PFSK-1 (cell line): ENCODE measurements around the gene TAOK2.

Source experiments
- FOXP2 ChIP-seq: optimal IDR thresholded peaks from 2 replicates; pipeline ENCODE3; 2011; ENCODE audit warnings: borderline replicate concordance, control low read depth, inconsistent platforms; ENCODE audit not compliant: insufficient read depth; ENCODE audit errors: extremely low read length, extremely low read depth
- POLR2AphosphoS5 ChIP-seq: IDR thresholded peaks from 2 replicates; pipeline ENCODE4 v1.6.1; 2012; ENCODE audit warnings: low read depth, mild to moderate bottlenecking, control low read depth, low read length, moderate library complexity
- REST ChIP-seq, 2 experiments: IDR thresholded peaks; 2 replicates each; pipeline versions ENCODE4 v1.6.1 to v1.8.0; 2011 to 2012; ENCODE audit warnings: low read depth in 2 of 2, low read length in 2 of 2, control low read depth in 1 of 2, inconsistent platforms in 1 of 2, mild to moderate bottlenecking in 1 of 2, moderate library complexity in 1 of 2; ENCODE audit not compliant: insufficient read depth in 1 of 2
- SIN3A ChIP-seq: IDR thresholded peaks from 2 replicates; pipeline ENCODE4 v1.6.1; 2012; ENCODE audit warnings: mild to moderate bottlenecking, low read length, moderate library complexity, borderline replicate concordance; ENCODE audit not compliant: insufficient read depth
- TAF1 ChIP-seq: IDR thresholded peaks from 2 replicates; pipeline ENCODE4 v1.6.1; 2012; ENCODE audit warnings: low read length, control low read depth, borderline replicate concordance; ENCODE audit not compliant: insufficient read depth

Gene TAOK2

DNA sequence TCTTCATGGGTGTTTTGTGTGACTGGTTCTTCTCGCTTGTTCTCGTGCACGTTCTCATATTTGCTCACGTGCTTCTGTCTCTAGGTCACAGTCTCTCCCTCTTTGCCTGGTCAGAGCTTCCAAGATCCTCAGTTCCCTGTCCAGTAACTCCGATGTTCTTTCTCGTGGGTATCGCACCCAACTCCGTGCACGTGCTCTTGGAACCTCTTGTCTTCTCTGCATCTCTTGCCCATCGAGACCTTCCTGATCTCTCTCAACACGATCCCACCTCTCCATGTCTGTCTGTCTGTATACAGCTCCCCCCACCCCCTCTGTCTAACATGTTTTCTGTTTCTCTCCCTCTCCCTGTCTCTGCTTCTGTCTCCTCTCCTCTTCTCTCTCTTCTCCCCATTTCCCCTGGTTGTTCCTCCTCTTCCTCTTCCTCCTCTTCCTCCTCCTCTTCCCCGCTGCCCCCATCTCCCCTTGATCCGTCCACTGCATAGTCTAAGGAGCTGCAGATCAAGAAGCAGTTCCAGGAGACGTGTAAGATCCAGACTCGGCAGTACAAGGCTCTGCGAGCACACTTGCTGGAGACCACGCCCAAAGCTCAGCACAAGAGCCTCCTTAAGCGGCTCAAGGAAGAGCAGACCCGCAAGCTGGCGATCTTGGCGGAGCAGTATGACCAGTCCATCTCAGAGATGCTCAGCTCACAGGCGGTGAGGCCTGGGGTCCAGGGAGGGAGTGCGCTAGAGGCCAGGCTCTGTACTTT is 15.6 kb downstream of the TAOK2 start:
- TF ChIP-seq SIN3A (no peak), FOXP2 (no peak), REST (IDR thresholded peaks at IDR 0.05; ENCODE audit: insufficient read depth in 1 of 2, low read depth in 2 of 2, low read length in 2 of 2) (no peak), POLR2AphosphoS5 (no peak), TAF1 (no peak)

DNA sequence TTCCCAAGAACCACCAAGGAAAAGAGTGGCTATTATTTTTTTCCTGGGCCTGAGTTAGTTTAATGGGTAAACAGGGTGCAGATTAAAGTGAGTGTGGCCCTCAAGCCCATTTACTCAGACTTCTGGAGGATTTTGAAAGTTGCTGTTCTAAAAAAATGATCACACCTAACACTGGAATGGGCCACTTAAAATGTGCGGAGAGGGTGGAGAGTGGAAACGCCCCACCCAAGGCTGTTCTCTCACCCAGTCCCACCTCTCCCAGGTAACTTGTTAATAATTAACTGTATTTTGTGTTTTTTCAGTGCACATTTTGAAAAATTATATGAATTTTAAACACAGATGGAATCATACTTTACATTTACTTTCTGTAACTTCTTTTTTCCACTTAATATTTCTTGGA is 16.4 kb downstream of the TAOK2 start:
- no peak for TF ChIP-seq FOXP2
- TF ChIP-seq POLR2AphosphoS5, result no peak
- no peak for TF ChIP-seq REST (IDR thresholded peaks at IDR 0.05; ENCODE audit: insufficient read depth in 1 of 2, low read depth in 2 of 2, low read length in 2 of 2)
- no peak for TF ChIP-seq SIN3A
- TF ChIP-seq TAF1, result no peak

DNA sequence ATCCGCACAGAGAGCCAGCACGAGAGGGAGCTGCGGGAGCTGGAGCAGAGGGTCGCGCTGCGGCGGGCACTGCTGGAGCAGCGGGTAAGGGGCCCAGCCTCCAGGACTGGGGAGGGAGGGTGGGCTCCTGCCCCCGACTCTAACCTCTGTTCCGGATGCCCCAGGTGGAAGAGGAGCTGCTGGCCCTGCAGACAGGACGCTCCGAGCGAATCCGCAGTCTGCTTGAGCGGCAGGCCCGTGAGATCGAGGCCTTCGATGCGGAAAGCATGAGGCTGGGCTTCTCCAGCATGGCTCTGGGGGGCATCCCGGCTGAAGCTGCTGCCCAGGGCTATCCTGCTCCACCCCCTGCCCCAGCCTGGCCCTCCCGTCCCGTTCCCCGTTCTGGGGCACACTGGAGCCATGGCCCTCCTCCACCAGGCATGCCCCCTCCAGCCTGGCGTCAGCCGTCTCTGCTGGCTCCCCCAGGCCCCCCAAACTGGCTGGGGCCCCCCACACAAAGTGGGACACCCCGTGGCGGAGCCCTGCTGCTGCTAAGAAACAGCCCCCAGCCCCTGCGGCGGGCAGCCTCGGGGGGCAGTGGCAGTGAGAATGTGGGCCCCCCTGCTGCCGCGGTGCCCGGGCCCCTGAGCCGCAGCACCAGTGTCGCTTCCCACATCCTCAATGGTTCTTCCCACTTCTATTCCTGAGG is 17.4 kb downstream of the TAOK2 start:
- TF ChIP-seq SIN3A, result no peak
- no peak for TF ChIP-seq REST (IDR thresholded peaks at IDR 0.05; ENCODE audit: insufficient read depth in 1 of 2, low read depth in 2 of 2, low read length in 2 of 2)
- no peak for TF ChIP-seq TAF1
- TF ChIP-seq FOXP2, result no peak
- no peak for TF ChIP-seq POLR2AphosphoS5

DNA sequence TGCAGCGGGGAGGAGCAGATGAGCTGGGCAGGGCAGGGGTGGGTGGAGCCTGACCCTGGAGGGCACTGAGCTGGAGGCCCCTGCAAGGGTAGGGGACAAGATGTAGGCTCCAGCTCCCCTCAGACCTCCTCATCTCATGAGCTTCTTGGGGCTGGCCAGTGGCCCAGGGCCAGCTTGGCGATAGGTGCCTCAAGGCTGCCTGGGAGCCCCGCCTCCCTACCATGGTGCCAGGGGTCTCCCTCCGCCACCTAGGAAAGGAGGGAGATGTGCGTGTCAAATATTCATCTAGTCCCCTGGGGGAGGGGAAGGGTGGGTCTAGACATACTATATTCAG is 17.9 kb downstream of the TAOK2 start:
- no peak for TF ChIP-seq SIN3A
- TF ChIP-seq FOXP2, result no peak
- no peak for TF ChIP-seq REST (IDR thresholded peaks at IDR 0.05; ENCODE audit: insufficient read depth in 1 of 2, low read depth in 2 of 2, low read length in 2 of 2)
- no peak for TF ChIP-seq TAF1
- no peak for TF ChIP-seq POLR2AphosphoS5
